ENCODE data around the gene NFATC2.

NFATC2 gene

DNA sequence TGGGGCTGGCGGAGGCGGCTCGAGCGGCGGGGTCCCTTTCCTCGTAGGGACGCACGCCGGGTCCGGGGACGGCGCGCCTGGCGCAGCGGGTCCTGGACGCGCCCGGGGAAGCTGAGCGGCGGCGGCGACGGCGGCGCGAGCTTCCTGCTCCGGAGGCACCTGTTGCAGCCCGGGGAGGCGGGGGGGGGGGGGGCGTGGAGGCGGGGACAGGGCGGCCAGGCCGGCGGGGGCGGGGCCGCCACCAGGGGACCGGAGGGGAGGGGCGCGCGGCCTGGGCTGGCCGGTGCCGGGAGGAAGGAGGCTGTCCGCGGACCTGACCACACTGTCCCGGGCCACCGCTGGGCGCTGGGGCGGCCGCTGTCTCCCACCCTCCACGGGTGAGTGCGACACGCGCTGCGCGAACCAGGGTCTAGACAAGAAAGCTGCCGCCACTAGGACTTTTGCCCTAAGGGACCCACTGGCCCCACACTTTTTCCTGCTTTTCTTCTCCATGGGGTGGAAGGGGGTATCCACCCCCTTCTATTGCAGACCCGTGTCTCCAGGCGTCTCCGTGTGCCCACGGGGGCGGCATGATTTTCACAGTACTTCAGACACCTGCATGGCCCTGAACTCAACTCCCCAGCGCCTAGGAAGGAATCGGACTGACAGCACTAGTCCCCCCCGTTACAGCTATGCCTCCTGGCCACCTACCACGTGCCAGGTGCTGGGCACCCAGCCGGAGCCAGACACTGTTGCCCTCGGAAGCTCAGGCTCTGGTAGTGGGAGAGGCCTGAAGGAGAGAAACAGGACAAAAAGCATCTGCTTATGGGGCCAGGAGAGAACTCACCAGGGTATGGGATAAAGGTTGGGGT is at the start of gene NFATC2:
NFATC2 (minus strand) TSS at position 149 of the 851 bp plus-strand sequence. CDS start 220 bp downstream, outside the sequence.
- peak in 1 of 2 donors; percentile 42 for DNase-seq (ENCODE audit: extremely low read depth in 1 of 2, low read depth in 1 of 2)

DNA sequence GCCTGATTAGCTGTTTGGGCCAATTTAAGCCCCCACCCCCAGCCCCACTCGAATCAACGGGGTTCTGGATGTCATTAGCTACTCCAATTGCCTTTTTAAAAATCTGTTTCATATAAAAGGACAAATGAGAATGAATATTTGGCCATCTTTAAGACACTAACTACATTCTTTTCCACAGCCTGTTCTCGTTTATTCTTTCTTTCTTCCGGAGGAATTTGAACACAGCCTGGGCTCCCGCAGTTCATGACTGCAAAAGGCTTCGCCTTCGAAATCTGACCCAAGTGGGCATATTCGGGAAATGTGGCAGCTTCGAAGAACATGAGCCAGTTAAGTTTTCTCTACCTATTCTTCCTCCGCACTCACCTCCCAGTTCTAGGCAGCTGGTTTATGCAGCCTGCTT is 49.4 kb upstream of the NFATC2 start:
- no peak for DNase-seq (ENCODE audit: extremely low read depth in 1 of 2, low read depth in 1 of 2)

DNA sequence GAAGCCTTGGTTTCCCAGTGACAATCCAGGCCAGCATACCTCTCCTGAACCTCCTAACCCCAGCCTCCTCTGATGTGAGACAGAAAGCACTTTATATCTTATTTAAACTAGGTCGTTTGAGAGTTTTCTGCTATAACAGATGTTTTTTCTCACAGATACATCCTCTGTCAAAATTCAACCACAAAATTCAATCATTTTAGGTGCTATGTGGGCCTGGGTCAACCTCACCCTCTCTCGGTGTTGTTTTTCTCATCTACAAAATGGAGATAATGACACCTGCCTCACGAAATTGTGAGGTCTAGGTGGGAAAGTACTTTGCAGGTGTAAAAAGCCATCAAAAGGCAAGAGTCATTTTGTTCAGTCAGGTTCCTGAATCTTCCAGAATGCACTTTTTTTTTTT is 46.2 kb upstream of the NFATC2 start:
- DNase-seq (ENCODE audit: extremely low read depth in 1 of 2, low read depth in 1 of 2), result no peak

DNA sequence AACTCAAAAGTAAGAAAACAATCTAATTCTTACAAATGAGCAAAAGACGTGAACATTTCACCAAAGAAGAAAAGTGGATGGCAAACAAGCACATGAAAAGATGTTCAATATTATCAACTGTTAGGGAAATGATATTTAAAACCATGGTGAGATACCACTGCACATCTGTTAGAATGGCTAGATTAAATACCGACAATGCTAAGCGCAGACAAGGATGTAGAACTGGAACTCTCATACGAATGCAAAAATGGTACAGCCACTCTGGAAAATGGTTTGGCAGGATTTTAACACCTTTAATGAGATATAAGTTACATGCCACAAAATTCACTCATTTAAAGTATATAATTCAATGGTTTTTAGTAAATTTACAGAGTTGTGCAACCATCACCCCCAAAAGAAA is 44.6 kb upstream of the NFATC2 start:
- DNase-seq (ENCODE audit: extremely low read depth in 1 of 2, low read depth in 1 of 2), result no peak

DNA sequence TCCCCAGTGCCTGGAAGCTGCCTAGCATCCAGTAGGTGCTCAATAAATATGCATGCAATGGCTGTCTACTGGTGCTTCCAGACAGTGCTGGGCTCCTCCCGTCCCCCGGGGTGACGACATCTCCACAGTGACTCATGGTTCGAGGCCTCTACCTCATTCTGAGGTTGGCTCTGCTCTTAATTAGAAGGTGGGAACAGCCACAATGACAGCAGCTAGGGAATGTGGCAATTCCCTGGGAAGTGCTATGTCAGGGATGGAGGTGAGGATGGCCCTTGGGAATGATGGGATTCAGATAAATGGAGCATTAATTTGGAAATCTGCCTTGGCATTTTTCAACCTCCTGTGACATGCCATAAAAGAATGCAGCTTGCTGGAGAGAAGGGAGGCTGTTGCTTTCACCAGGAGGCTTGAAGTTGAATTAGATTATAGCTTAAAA is 43.5 kb upstream of the NFATC2 start:
- DNase-seq (ENCODE audit: extremely low read depth in 1 of 2, low read depth in 1 of 2), result no peak

DNA sequence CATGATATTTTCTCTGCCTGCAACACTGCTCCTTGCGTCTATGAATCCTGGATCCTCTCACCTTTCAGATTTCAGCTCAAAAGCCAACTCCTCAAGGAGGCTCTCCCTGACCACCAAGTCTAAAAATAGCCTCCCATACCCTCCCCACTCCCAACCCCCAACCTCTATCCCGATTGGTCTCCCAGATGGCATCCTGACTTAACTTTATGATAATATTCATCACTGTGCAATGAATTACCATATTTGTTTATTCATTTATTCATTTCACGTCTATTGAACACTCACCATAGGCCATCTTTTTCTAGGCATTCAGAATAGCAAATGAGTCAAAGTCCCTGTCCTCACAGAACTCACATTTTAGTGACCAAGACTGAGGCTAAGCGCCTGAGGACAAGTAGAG is 42.6 kb upstream of the NFATC2 start:
- DNase-seq (ENCODE audit: extremely low read depth in 1 of 2, low read depth in 1 of 2), result no peak

DNA sequence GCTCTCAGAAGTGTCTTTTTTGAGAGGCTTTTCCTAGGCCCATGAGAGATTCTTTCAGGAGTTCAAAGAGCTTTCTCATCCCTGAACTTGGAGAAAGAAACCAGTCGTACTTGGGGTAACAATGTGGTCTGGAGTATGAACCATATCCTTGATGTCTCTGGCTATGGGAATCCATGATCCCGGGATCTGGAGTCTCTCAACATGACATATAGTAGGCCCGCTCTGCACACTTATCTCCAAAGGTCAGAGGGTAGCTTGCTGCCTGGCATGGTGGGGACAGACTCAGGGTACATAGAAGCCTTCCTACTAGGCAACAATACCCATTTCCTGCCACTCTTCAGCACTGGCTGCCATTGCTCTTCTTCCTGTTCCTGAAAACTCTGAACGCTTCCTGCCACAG is 42.2 kb upstream of the NFATC2 start:
- no peak for DNase-seq (ENCODE audit: extremely low read depth in 1 of 2, low read depth in 1 of 2)

DNA sequence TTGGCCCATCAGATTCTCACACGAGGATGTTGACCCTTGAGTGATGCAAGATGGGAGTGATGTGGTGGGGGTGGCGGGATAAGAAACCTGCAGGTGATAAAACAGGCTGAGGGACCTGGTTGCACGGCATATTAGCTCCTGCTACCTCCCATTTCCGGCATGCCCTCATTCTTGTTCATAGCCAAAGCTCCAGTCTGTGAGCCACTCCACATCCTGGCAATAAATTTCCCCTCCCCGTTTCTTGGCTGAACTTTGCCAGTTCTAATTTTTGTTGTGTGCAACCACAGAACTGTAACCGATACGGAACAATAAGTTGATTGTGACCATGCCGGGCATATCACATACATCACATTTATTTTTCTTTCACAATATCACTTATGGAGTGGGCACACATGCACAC is 41.6 kb upstream of the NFATC2 start:
- no peak for DNase-seq (ENCODE audit: extremely low read depth in 1 of 2, low read depth in 1 of 2)

DNA sequence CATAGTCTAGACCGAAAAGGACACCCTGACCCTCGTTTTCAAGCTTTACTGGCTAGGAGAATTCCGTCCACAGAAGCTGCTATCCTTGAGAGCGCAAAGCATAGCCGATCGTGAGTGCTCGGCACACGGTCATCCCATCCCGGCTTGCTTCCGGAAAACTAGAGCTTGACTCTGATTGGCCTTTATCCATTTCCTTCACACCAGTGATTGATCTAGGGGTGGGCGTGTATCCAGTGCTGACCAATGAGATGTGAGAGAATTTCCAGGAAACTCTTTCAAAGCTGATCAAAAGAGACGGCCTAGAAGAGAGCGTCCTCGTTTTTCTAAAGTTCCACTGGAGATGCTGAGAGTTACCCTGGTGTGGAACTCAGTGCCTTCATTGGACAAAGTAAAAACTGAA is 41.0 kb upstream of the NFATC2 start:
- no peak for DNase-seq (ENCODE audit: extremely low read depth in 1 of 2, low read depth in 1 of 2)

DNA sequence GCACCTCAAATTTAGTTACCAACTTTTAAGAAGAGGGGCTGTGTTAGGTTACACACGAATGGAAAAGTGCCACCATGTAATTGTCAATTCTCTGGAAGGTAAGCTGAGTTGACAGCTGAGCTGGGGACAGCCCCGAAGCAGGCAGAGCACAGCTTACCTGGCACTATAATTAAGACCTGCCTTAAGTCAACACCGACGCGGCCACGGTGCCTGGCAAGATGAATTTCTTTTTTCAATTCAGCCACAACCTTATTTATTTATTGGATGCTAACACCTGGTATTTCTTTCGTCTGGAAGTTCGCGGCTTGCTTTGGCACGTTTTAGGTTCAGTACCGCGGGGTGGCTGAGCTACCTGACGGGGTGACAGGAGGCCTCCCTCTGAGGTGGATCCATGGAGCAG is 40.6 kb upstream of the NFATC2 start:
- no peak for DNase-seq (ENCODE audit: extremely low read depth in 1 of 2, low read depth in 1 of 2)

DNA sequence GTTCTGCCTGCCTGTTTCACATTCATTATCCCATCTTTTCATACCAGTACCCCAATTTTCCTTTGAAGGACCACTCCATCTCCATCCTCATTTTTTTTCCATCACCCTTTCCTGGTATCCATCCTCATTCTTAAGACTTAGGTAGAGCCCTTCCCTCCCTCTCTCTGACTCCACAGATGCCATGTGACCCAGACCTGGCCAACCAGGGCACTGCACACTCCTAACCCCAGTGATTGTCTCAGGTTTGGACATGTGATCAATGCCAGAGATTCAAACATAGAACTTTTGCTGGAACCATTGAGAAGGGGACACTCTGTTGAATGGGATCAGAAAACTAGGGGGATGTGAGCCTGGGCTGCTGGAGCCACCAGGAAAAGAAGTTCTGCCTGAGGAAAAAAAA is 39.1 kb upstream of the NFATC2 start:
- DNase-seq (ENCODE audit: extremely low read depth in 1 of 2, low read depth in 1 of 2), result no peak

DNA sequence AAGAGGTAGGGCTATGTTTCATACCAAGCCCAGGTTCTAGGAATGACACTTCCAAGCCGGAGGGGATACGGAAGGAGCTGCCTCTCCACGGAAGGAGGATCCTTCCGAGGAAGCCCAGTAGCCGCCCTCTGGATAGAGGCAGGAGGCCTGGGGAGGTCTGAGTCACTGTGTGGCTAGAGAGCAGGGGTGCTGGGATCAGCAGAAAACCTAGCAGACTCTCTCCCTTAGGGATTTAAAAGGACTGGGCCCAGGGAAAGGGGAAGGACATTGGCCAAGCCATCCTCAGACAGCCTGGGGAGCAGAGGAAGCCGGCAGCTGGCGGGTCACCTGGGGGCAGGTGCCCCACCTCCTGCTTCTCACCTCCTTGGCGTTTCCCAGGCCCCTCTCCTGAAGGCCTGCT is 36.6 kb upstream of the NFATC2 start:
- DNase-seq (ENCODE audit: extremely low read depth in 1 of 2, low read depth in 1 of 2), result no peak

DNA sequence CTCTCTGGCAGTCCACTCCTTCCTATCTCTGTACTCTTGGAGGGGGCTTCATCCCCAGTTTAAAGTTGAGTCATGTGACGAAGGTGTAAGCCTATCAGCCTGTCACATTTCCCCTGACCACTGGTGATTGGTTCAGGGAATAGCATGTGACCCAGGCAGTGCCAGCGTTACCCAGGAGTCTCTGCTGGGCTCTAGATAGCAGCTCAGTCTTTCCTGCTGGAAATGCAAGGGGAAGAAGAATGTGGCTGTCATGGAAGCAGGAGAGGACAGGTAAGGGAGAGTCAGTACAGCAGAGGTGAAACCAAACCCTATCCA is 35.6 kb upstream of the NFATC2 start:
- no peak for DNase-seq (ENCODE audit: extremely low read depth in 1 of 2, low read depth in 1 of 2)

DNA sequence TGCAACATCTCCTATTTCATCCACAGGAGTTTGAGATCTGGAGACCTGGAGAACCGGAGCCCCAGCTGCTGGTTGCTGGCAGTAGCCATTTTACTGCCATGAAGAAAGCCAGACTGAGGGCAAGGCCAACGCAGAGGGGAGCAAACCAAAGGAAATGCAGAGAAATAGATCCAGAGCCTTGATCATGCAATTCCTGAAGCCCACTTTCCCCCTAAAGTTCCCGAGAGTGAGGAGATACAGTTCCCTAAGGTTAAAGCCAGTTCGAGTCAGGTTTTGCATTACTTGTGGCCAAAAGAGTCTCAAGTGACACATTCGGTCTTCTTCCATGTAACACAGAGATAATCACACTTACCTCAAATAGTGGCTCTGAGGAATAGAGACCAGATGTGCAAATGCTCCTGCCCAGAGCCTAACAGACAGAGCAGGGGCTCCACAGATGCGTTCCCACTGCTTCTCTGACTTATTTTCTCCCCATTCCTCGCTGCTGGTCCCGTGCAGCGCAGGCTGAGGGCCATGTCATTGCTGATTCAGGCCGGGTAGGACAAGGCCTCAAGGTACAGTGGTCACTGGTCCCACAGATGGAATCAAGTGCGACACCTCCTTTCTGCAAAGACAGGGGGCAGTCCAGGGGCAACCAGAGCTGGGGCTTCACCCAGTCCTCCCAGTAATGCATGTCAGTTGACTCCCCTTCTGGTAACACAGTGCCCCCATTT is 35.1 kb upstream of the NFATC2 start:
- DNase-seq (ENCODE audit: extremely low read depth in 1 of 2, low read depth in 1 of 2), result no peak

DNA sequence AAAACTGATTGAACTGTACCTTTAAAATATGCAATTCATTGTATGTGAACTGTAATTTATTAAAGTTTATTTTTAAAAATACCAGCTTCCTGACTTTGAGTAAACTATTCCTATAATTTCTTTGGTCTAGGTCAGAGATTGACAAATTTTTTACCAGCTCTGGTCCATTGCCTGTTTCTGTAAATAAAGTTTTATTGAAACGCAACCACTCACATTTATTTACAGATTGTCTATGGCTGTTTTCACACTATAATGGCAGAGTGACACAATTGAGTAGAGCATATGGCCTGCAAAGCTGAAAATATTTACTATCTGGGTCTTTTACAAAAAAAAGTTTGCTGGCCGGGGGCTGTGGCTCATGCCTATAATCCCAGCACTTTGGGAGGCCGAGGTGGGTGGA is 33.0 kb upstream of the NFATC2 start:
- no peak for DNase-seq (ENCODE audit: extremely low read depth in 1 of 2, low read depth in 1 of 2)

DNA sequence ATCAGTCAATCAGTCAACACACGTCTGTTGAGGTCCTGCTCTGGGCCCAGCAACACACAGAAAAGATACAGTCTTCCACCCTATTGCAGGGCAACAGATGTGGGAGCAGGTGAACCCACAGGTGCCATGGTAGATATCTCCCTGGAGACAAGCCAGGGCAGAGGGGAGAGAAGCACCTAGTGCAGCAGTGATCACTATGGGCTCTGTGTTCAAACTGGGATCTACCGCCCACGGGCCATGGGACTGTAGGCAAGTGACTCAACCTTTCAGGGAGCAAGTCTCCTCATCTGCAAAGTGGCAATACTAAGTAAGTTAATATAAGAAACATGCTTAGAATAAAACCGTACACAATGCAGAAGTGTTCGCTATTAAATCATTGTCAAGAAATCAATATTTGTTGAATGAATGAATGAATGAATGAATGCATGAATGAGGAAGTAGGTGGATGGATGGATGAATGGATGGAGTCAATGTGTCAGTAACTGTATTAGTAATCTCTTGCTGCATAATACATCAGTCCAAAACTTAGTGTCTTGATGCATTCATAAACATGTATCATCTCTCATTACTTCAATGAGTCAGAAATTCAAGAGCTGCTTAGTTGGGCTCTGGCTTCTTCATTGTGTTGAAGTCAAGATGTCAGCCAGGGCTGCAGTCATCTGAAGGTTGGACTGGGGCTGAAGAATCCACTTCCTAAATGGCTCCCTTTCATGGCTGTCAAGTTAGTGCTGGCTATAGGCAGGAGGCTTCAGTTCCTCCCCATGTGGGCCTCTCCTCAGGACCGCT is 31.9 kb upstream of the NFATC2 start:
- no peak for DNase-seq (ENCODE audit: extremely low read depth in 1 of 2, low read depth in 1 of 2)

DNA sequence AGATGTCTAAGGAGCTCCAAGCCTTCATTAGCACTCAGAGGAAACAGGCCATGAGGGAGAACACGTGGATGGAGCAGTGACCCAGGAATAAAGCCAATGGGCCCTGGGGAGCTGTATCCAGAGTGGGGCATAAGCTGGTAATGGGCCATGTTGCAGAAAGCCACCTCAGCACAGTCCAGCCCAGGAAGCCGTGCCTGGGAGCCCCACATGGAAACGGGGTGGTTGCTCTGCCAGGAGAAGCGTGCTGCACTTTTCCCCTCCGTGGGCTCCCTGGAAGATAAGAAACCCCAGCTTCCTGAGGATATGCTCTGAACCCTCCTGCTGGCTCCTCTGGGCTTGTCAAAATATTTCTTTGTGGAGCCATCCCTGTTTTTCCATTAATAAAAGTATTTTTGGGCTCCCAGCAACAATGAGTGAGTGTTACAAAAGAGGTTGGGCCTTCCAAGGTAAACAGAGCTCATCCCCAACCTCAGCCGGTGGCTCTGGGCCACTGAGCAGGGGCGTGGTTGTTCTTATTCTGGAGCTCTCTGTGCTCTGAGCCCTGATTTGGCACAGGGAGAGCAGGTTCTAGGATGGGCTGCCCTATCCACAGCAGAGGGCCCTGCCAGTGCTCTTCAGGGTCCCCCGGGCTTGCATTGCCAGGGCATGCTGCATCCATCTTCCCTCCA is 31.2 kb upstream of the NFATC2 start:
- no peak for DNase-seq (ENCODE audit: extremely low read depth in 1 of 2, low read depth in 1 of 2)

DNA sequence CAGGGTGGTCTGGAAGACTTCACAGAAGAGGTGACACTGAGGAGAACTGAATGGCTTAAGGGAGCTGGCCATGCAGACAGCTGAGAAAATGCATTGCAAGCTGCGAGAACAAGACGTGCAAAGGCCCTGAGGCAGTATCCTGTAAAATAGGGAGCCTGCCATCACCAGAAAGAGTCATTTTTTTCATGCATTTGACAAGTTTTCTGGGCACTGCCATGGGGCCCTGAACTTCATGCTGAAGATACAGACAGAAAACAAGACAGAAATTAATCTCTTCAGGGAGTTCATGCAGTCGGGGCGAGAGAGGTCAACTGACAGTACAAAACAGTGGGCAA is 28.9 kb upstream of the NFATC2 start:
- no peak for DNase-seq (ENCODE audit: extremely low read depth in 1 of 2, low read depth in 1 of 2)

DNA sequence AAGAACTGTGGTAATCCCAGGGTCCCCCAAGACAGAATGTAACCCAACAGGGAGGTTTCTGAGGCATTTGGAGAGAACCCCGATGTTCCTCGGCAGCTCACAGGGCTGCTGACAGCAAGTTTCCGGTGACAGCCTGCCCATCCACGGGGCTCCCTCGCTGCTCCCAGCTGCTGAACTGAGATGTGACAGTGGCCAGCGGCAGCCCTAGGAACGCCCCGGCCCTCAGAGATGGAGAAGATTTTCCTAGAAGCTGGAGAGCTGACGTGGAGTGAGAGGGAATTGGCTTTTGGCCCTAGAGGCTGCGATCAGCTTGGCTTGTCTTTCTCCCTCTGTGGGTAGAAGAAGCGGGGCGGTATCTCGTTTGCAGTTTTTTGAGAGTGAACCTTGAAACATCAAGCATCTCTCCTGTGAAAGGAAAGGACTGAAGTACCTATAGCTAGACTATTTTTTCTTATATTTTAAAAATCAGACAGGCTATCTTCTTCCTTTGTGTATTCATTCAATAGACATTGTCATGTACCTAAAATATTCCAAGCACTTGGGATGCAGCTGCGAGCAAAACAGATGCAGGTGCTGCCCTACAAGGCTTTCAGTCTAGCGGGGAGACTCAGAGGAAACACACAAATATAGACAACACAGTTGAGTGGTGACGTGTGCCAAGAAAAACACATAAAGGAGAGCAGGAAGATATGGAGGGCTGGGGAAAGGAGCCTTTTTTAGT is 28.4 kb upstream of the NFATC2 start:
- no peak for DNase-seq (ENCODE audit: extremely low read depth in 1 of 2, low read depth in 1 of 2)

DNA sequence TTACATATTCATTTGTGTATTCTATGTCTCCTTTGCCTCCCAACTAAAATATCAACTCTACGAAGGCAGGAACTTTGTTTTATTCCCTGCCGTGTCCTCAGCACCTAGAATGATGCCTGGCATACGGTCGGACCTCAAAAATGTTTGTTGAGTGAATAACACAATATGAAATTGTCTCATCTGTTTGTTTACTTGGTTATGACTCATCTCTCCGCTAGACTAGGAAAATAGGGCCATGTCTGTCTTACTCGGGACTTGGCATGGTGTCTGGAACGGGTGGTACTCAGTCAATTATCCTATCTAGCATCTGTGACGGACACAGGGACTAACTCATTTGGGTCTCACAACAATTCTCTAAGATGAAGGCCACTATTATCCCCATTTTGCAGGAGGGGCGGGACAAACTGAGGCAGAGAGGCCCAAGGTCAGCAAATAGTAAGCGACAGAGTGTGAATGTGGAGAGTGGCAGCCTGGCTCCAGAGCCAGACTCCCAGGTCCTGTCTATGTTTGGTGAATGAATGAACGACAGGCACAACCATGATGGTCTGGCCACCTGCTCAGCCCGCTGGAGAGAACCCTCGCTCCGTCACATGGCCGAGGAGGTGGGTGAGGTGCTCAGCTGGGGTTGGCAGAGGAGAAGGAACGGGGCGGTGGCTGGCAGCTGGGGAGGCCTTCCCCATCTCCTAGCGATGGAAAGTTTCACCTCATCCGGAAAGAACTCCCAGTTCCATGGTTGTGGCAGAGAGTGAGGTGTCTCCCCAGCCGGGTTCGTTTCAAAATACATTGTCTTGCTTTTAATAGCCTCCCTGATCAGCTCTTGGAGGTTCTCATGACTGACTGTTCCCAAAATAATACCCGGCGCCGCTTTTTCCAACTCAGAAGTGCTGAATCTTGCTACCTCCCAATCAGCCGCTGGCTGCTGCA is 27.6 kb upstream of the NFATC2 start:
- no peak for DNase-seq (ENCODE audit: extremely low read depth in 1 of 2, low read depth in 1 of 2)

Data from activated CD8-positive, alpha-beta memory T cell treated with anti-CD3 and anti-CD28 coated beads for 1 hour (primary cell).